ENCODE results near the gene FOCAD. TPM values are rescaled to one million over a fixed set of nuclear protein-coding genes. Genes with fewer than 3 reads are reported as not detected.
A peak's percentile ranks its signal among the peaks of the same experiment; 100 is the strongest.

FOCAD gene
- total and polyA plus RNA-seq, 3 experiments from 2014 or later = 16.1 to 25.9 (median 24.8) TPM

DNA sequence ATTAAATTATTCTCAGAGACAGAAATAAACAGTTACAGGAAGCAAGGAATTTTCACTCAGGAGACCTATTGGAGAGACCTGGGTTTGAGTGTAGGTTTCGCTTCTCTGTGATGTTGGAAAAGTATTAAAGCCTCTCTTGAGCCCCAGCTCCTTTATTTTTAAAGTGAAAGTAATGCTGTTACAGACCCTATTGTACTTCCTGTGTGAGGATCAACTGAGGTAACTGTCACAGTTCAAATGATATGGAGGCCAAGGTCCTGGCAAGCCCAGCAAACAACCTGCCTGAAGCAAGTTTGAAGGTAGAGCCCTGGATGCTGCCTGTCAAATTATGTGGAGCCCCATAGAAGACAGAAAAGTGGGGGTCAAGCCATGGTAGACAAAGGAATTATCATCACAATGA, 355.2 kb downstream of the FOCAD start:
- Mint-ChIP-seq H3K27me3 (peaks cover 0 to 1% of the 10 kb centered on the region in 2 donors), H3K36me3 (peaks cover 0 to 4% (median 0%) of the 10 kb centered on the region in 3 donors), H3K4me1 (peaks cover 12 to 15% (median 14%) of the 10 kb centered on the region in 3 donors), H3K9me3 (no peaks in the 10 kb centered on the region), H3K27ac (peak overlapping the region in 6 of 8 donors; percentile 20 to 97 (median 66)), H3K4me3 (peak overlapping the region in 5 of 7 donors; percentile 9 to 50 (median 32))
- Histone ChIP-seq H3K27me3 (ENCODE audit: insufficient read depth, low read length, poor library complexity, severe bottlenecking) (no peaks in the 10 kb centered on the region), H3K36me3 (ENCODE audit: insufficient read depth, low read length) (no peaks in the 10 kb centered on the region), H3K9me3 (ENCODE audit: low read length) (no peaks in the 10 kb centered on the region), H3K27ac (ENCODE audit: low read depth, low read length) (no peak overlapping the region), H3K4me1 (ENCODE audit: insufficient read depth, low read length) (peaks cover 7% of the 10 kb centered on the region), H3K4me3 (ENCODE audit: low read length) (no peak overlapping the region)
- no peak for DNase-seq
- ChIA-PET CTCF (interaction anchor here (1.3 kb wide), 1 partner anchor 20 kb away, joined by 3 read pairs; no protein-coding TSS in a partner anchor), POLR2A (no interaction called here)

DNA sequence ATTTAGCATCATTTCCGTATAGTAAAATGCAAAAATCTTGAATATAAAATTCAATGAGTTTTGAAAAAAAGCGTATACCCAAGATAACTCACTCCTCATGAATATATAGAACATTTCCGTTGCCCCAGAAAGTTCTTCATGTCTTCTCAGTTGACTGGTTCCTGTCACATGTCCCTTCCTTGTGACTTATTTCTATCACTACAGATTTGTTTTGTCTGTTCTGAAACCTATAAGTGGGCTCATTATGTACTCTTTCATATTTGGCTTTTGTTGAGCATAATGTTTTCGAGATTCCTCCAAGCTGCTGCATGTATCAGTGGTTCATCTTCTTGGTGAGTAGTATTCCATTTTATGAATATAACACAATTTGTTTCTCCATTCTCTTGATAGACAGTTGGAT, 358.4 kb downstream of the FOCAD start:
- H3K4me1 Mint-ChIP-seq = peaks cover 12 to 20% (median 17%) of the 10 kb centered on the region in 3 donors

DNA sequence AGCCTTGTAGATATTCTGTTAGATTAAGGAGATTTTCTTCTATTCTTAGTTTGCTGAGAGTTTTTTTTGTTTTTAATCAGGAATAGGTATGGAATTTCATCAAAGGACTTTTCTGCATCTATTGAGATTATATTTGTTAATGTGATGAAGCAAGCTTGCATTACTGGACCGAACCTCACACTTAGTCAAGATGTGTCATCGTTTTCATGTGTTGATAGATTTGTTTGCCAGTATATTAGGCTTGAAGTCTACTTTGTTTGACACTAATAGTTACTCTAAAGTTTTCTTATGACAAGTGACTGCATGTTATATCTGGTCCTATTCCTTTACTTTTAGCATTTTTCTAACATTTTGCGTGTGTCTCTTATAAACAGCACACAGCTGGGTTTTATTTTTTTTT, 359.8 kb downstream of the FOCAD start:
- peaks cover 7% of the 10 kb centered on the region for H3K4me1 ChIP-seq (ENCODE audit: insufficient read depth, low read length)
- H3K27me3 ChIP-seq (ENCODE audit: insufficient read depth, low read length, poor library complexity, severe bottlenecking) = no peaks in the 10 kb centered on the region
- H3K27ac Mint-ChIP-seq = no peak overlapping the region
- H3K36me3 ChIP-seq (ENCODE audit: insufficient read depth, low read length) = no peaks in the 10 kb centered on the region
- peaks cover 12 to 21% (median 17%) of the 10 kb centered on the region in 3 donors for H3K4me1 Mint-ChIP-seq
- no peak overlapping the region for H3K4me3 ChIP-seq (ENCODE audit: low read length)
- POLR2A ChIA-PET = no interaction called here
- CTCF ChIA-PET = no interaction called here
- H3K4me3 Mint-ChIP-seq = no peak overlapping the region
- no peak overlapping the region for H3K27ac ChIP-seq (ENCODE audit: low read depth, low read length)
- no peaks in the 10 kb centered on the region for H3K36me3 Mint-ChIP-seq
- no peaks in the 10 kb centered on the region for H3K9me3 Mint-ChIP-seq
- DNase-seq = no peak
- no peaks in the 10 kb centered on the region for H3K27me3 Mint-ChIP-seq
- no peaks in the 10 kb centered on the region for H3K9me3 ChIP-seq (ENCODE audit: low read length)

More for the DNA sequence above, 358.4 kb downstream of the FOCAD start:
- Mint-ChIP-seq H3K4me3 (no peak overlapping the region), H3K27ac (no peak overlapping the region), H3K9me3 (no peaks in the 10 kb centered on the region), H3K36me3 (no peaks in the 10 kb centered on the region), H3K27me3 (no peaks in the 10 kb centered on the region)
- POLR2A ChIA-PET = no interaction called here
- CTCF ChIA-PET = no interaction called here
- no peaks in the 10 kb centered on the region for H3K9me3 ChIP-seq (ENCODE audit: low read length)
- H3K4me3 ChIP-seq (ENCODE audit: low read length) = no peak overlapping the region
- no peaks in the 10 kb centered on the region for H3K36me3 ChIP-seq (ENCODE audit: insufficient read depth, low read length)
- H3K4me1 ChIP-seq (ENCODE audit: insufficient read depth, low read length) = peaks cover 7% of the 10 kb centered on the region
- no peak for DNase-seq
- H3K27me3 ChIP-seq (ENCODE audit: insufficient read depth, low read length, poor library complexity, severe bottlenecking) = no peaks in the 10 kb centered on the region
- H3K27ac ChIP-seq (ENCODE audit: low read depth, low read length) = no peak overlapping the region

Other genes starting within 250 kb of the FOCAD start
- 10 to 100 TPM; 36.8 to 37.0 TPM for gene MLLT3, start 61.8 kb upstream of the FOCAD start, total RNA-seq
- 24.6 TPM for gene MLLT3, start 61.8 kb upstream of the FOCAD start, polyA plus RNA-seq

Measured in CD8-positive, alpha-beta memory T cell (primary cell).